Measurements from ENCODE around the gene CAPN11.
A peak's percentile ranks its signal among the peaks of the same experiment; 100 is the strongest.

CAPN11 gene

GRCh38 chr6:44233567-44234100 lies 75.0 kb downstream of the CAPN11 start:
- no peak for TF ChIP-seq CTCF (conservative IDR thresholded peaks at IDR 0.05)
- H3K27ac ChIP-seq: peak overlapping the region; percentile 74

Measured in VCaP (cell line).